H7 (cell line): ENCODE data around the gene RLBP1. TPM values are rescaled to one million over a fixed set of nuclear protein-coding genes. Genes with fewer than 3 reads are reported as not detected.

Experiments used
- DNase-seq: peaks from one replicate; pipeline ENCODE4 v3.0.0; 2012
- H3K27me3 ChIP-seq: 2 replicates; pipeline ENCODE4 v1.6.0; 2011; ENCODE audit warnings: mild to moderate bottlenecking, low read length; ENCODE audit not compliant: control insufficient read depth, insufficient read depth
- H3K36me3 ChIP-seq: replicated peaks from 2 replicates; pipeline ENCODE4 v1.5.1; 2011; ENCODE audit warnings: low read length; ENCODE audit not compliant: control insufficient read depth, insufficient read depth
- H3K4me3 ChIP-seq: 2 replicates; pipeline ENCODE4 v1.5.1; 2011; ENCODE audit warnings: low read depth, mild to moderate bottlenecking, control low read depth, low read length, moderate library complexity; ENCODE audit not compliant: insufficient read depth
- total RNA-seq: library from RNA; depleted of rRNA; stranded (reverse); fragments of >200 nt; shearing (Covaris generic); gene quantifications from 2 replicates; pipeline ENCODE4 v1.2.3, GENCODE V29; 2014

The RLBP1 gene
- total RNA-seq, 1 experiment from 2014 or later = not detected

DNA sequence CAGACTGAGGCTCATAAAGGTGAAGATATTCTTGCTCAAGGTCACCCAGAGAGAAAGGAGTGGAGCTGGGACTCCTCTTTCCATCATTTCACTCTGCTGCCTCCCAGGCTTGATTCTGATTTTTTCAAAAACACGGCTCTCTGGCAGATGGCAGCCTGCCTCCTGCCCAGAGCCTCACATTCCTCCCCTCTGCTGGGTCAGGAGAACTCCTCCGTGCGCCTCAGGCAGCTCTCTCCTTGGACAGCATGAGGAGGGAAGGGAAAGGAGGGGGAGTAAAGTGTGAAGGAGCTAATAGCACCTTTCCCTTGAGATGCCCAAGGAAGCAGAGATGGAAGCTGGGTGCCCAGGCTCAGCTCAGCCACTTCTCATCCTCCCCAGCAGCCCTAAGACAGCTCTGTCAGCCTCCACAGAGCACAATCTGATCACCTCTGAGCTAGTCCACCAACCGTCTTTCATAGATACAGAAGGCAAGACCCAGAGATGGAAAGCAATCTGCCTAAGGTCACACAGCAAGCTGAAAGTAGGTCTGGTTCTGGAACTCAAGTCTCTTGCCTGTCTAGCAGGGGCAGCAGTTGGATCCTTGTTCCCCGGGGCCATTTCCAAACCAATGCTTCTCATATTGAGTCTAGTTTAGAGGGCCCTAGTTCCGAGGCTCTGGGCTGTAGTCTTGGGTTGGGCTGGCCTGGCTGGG, 3.5 kb downstream of the RLBP1 start:
- H3K27me3 ChIP-seq = no peaks in the 10 kb centered on the region
- DNase-seq = no peak
- no peak overlapping the region for H3K4me3 ChIP-seq

DNA sequence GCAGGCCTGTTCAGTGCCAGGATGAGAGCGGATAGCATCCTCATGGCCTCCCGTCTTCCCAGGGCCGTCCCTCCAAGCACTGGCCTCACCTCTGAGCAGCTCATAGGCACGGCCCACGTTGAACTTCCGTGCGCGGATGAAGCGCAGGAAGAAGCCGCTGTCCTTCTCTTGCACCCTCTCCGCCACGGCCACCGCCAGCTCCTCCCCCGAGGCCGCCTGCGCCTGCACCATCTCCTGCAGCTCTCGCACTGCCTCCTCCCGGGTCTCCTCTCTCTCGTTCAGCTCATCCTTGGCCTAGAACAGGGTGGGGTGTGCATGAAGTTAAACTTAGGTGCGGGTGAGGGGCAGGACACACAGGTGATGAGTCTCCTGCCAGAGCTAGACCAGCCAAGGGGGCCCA, 4.3 kb downstream of the RLBP1 start:
- H3K27me3 ChIP-seq = no peaks in the 10 kb centered on the region
- DNase-seq = no peak
- H3K4me3 ChIP-seq = no peak overlapping the region
- H3K36me3 ChIP-seq = no peaks in the 10 kb centered on the region

More for the DNA sequence above, 3.5 kb downstream of the RLBP1 start:
- no peaks in the 10 kb centered on the region for H3K36me3 ChIP-seq

GRCh38 chr15:89215627-89216026, 5.8 kb downstream of the RLBP1 start:
- H3K36me3 ChIP-seq = no peaks in the 10 kb centered on the region
- no peaks in the 10 kb centered on the region for H3K27me3 ChIP-seq
- peak; percentile 13 for DNase-seq

DNA sequence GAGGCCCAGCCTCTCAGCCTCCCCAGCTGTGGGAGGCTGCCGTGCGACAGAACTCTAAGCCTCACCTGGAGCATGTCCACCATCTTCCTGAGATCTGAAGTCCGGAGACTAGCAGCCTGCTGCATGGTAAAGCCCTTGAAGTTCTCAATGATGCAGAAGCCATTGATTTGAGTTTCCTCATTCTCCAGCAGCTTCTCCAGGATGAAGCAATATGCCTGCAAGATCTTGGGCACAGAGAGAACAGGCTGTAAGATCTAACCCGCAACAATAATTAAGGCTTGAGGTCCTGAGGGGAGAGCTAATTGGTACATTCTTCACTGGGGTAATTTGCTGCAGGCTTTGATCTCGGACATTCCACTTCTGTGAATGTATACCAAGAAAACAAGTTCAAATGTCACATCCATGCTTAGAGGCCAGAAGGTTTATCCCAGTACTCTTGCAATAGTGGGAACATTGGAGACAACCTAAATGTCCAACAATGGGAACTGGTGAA, 9.7 kb downstream of the RLBP1 start:
- no peak for DNase-seq
- Histone ChIP-seq H3K36me3 (no peaks in the 10 kb centered on the region), H3K27me3 (no peaks in the 10 kb centered on the region), H3K4me3 (no peak overlapping the region)

More at GRCh38 chr15:89215627-89216026, 5.8 kb downstream of the RLBP1 start:
- H3K4me3 ChIP-seq = no peak overlapping the region

GRCh38 chr15:89209057-89209456, 12.3 kb downstream of the RLBP1 start:
- no peak for DNase-seq
- H3K36me3 ChIP-seq = no peaks in the 10 kb centered on the region
- H3K27me3 ChIP-seq = no peaks in the 10 kb centered on the region
- H3K4me3 ChIP-seq = no peak overlapping the region

- no peak for DNase-seq
- no peaks in the 10 kb centered on the region for H3K27me3 ChIP-seq
- H3K4me3 ChIP-seq = no peak overlapping the region
- H3K36me3 ChIP-seq = no peaks in the 10 kb centered on the region
These were observed 13.1 kb downstream of the RLBP1 start for GRCh38 chr15:89208256-89208655.

DNA sequence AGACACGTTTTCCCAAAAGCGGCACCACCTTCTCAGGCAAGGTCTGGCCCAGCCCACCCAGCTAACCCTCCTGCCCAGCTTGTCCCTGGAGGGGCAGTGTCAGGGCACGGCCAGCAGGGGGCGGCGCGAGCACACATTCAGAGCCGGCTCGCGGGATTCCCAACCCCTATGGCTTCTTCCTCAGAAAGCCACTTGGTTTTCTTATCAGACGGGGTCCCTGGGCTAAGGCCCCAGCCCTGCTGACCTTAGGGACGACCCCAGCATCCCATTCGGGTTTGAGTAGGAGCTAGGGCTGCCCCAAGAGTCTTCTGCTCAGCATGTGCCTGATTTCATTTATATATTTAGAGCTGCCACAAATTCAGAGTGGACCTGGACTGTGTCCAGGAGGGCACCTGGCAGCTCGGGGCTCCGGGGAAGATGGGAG, 14.5 kb downstream of the RLBP1 start:
- H3K27me3 ChIP-seq = no peaks in the 10 kb centered on the region
- H3K4me3 ChIP-seq = no peak overlapping the region
- H3K36me3 ChIP-seq = no peaks in the 10 kb centered on the region
- DNase-seq = peak; percentile 96

- H3K4me3 ChIP-seq = no peak overlapping the region
- no peaks in the 10 kb centered on the region for H3K36me3 ChIP-seq
- DNase-seq = no peak
- no peaks in the 10 kb centered on the region for H3K27me3 ChIP-seq
These were observed 15.3 kb downstream of the RLBP1 start for GRCh38 chr15:89205991-89206585.

GRCh38 chr15:89203705-89204273, 17.6 kb downstream of the RLBP1 start:
- no peak for DNase-seq
- H3K36me3 ChIP-seq = no peaks in the 10 kb centered on the region
- H3K27me3 ChIP-seq = no peaks in the 10 kb centered on the region
- no peak overlapping the region for H3K4me3 ChIP-seq

DNA sequence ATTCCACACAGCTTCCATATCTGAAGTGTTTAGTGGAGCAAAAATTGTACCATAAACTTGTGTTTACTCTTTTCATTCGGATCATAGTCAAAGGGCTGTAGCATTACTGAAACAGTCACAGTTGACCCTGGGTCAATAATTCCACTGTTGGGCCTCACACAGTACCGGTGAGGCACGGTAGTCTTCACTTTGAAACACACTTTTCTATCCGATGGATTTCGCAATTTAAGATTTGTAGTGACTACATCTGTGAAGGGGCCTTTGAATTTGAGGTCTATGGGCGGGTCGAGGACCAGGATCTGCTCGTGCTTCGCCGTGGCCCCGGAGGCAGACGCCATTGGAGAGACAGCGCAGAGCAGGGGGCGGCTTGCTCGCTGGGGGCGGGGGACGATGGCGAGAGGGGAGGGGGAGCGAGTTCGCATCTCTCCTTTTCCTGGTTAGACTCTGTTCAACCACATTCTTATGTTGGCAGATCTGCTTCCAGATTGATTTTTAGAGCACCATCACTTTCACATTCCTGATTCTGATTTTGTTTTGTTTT, 19.8 kb downstream of the RLBP1 start:
- no peaks in the 10 kb centered on the region for H3K36me3 ChIP-seq
- DNase-seq = peak; percentile 78
- no peak overlapping the region for H3K4me3 ChIP-seq
- no peaks in the 10 kb centered on the region for H3K27me3 ChIP-seq

GRCh38 chr15:89200182-89200581, 21.2 kb downstream of the RLBP1 start:
- no peak overlapping the region for H3K4me3 ChIP-seq
- H3K36me3 ChIP-seq = no peaks in the 10 kb centered on the region; the same call in 1 of the 2 replicates
- H3K27me3 ChIP-seq = no peaks in the 10 kb centered on the region
- no peak for DNase-seq

DNA sequence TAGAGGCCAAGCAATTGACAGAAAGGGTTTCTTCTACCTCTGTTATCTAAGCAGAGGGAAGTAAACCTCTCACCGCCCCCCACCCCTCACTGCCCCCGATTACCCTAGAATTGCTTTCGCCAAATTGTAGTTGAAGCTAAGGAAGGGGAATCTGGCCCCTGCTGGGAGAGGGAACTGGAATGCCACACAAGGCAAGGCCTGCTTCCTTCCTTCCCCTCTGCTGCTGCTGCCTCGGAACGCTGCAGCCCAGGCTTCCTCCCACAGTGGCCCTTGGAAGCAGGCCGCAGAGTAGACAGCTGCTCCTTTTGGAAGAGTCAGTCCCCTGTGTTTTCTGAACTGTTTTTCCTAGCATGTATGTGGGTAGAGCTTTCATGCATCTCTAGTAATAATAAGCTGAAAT, 21.6 kb downstream of the RLBP1 start:
- no peaks in the 10 kb centered on the region; the same call in 1 of the 2 replicates for H3K36me3 ChIP-seq
- no peak overlapping the region for H3K4me3 ChIP-seq
- no peaks in the 10 kb centered on the region for H3K27me3 ChIP-seq
- peak; percentile 76 for DNase-seq

GRCh38 chr15:89198934-89199333, 22.4 kb downstream of the RLBP1 start:
- Histone ChIP-seq H3K27me3 (no peaks in the 10 kb centered on the region), H3K4me3 (no peak overlapping the region), H3K36me3 (no peaks in the 10 kb centered on the region; the same call in 1 of the 2 replicates)
- no peak for DNase-seq

DNA sequence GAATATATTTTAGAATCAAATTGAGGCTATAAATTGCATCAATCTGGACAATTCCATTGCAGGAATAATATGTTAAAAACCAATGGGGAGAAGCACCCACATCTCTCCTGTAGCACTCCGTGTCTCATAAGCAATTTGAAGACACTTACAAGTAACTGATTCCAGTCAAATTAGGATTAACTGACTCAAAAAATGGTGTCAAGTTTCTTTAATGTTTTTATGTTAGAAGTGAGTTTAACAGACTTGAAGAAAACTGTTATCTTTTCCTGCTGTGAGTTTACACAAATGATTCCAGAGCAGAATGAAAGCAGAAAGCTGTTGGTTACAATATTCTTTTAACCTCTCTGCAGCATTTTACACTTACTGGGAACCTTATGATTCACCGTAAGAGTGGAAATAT, 23.2 kb downstream of the RLBP1 start:
- no peak for DNase-seq
- H3K36me3 ChIP-seq = peaks cover under 1% of the 10 kb centered on the region; the same call in 1 of the 2 replicates
- H3K4me3 ChIP-seq = no peak overlapping the region
- no peaks in the 10 kb centered on the region for H3K27me3 ChIP-seq

DNA sequence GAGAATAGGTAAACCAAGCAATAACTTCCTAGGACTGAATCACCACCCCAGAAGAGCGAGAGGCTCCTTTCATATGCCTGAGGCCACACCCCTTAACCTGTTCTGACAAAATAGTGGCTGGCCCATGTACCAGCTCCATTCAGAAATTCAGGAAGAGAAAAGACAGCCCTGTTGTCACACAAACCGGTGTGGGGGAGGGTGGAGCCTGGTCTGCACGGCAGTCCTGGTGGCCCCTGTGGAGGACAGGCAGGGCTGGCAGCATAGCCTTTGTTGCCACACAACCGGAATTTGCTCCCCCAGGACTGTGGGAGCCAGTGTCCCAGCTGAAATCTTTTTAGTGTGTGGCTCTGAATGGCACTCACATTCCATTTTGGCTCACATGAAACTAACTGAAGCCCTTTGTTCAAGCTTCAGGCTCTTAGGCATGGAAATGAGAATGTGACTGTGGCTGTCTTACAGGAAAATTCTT, 23.8 kb downstream of the RLBP1 start:
- Histone ChIP-seq H3K4me3 (no peak overlapping the region), H3K27me3 (no peaks in the 10 kb centered on the region), H3K36me3 (peaks cover 4% of the 10 kb centered on the region; the same call in 1 of the 2 replicates)
- DNase-seq = peak; percentile 89
